Coronary artery (tissue), 2 donors: ENCODE data around the gene ZNF618.

Experiments
- DNase-seq: peaks from one replicate; pipeline ENCODE4 v3.0.0-alpha.2; 2017; ENCODE audit warnings: low spot score
- H3K27ac ChIP-seq, 2 donors: fragments of 200-600 bp; sonication (generic); one replicate each; pipeline ENCODE4 v1.5.1; 2016 to 2019
- H3K4me3 ChIP-seq: fragments of 200-600 bp; sonication (generic); 2 replicates; pipeline ENCODE4 v1.5.1; 2016; ENCODE audit warnings: mild to moderate bottlenecking, moderate library complexity
- TF ChIP-seq, protein P1 (sequence below): fragments of 200-600 bp; sonication (generic); IDR thresholded peaks from one replicate; pipeline ENCODE4 v1.5.1; 2019; ENCODE audit warnings: antibody characterized with exemption

The ZNF618 gene

DNA sequence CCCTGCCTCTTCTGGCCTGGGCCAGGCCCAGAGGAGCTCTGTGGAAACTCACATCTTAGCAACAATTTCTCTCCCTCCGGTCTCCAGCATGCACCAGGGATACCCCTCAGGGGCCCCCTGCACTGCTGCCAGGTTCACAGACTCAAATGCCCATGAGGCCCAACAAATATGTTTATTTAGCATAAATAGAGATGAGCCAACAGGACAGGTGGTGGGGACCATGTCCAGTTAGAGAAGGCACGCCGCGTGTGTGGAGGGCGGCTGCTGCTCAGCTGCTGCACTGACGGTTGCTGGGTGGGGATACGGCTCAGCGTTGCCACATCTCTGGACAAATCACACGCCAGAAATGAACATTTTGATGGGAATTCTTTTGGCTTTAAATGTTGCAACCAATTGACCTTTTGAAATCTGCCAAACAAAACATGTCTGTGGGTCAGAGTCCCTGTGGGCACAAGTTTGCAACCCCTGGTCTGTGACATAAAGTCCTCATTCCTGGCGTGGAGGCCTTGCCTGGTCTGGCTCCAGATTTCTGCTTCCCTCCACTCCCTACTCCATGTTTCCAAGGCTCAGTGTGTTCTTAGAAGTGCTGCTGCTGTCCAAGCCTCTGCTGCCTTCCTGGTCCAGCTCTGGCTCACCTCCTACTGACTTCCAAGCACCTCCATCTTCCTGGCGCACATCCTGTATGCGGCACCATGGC lies 113.1 kb downstream of the ZNF618 start:
- TF ChIP-seq, protein P1, sequence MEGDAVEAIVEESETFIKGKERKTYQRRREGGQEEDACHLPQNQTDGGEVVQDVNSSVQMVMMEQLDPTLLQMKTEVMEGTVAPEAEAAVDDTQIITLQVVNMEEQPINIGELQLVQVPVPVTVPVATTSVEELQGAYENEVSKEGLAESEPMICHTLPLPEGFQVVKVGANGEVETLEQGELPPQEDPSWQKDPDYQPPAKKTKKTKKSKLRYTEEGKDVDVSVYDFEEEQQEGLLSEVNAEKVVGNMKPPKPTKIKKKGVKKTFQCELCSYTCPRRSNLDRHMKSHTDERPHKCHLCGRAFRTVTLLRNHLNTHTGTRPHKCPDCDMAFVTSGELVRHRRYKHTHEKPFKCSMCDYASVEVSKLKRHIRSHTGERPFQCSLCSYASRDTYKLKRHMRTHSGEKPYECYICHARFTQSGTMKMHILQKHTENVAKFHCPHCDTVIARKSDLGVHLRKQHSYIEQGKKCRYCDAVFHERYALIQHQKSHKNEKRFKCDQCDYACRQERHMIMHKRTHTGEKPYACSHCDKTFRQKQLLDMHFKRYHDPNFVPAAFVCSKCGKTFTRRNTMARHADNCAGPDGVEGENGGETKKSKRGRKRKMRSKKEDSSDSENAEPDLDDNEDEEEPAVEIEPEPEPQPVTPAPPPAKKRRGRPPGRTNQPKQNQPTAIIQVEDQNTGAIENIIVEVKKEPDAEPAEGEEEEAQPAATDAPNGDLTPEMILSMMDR = no peak
- Histone ChIP-seq H3K27ac (peak overlapping the region; percentile 55 to 85), H3K4me3 (peak overlapping the region; percentile 29)
- peak; percentile 94 for DNase-seq

DNA sequence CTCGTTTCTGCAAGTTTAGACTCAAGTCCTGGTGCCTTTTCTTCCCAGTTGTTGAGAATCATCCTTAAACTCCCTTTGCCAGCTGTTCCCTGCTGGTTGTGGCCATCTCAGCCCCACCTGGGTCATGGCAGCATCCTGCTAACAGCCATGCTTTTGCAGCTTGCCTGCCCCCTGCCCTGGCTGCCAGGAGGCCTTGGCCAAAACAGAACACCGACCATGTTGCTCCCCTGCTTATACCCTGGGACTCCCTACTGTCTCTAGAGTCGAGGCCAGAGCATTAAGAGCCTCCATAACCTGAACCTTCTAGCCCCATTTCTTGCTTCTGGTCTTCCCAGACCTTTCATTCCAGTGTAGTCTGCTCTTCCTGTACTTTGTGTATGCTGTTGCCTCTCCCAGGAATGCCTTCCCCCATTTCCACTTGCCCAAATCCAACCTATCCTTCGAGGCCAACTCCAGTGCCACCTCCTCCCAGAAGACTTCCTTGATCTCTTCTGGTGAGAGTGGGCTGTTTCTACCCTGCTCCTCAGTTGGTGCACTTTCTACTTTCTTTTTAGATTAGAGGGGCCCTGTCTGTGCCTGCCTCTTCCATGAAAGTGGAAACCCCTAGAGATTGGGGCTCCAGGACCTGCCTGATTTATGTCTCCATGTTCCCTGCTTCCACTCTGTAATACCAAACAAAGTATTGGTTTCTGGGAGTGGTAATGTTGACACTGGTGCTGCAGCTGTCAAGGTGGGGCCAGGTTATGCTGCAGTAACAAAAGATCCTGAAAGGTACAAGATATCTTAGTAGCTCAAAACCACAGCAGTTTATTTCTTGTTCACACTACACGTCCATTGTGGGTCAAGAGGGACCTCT lies 113.8 kb downstream of the ZNF618 start:
- no peak overlapping the region for H3K4me3 ChIP-seq
- no peak for DNase-seq
- TF ChIP-seq, protein P1 = no peak
- peak overlapping the region; percentile 55 to 85 for H3K27ac ChIP-seq

DNA sequence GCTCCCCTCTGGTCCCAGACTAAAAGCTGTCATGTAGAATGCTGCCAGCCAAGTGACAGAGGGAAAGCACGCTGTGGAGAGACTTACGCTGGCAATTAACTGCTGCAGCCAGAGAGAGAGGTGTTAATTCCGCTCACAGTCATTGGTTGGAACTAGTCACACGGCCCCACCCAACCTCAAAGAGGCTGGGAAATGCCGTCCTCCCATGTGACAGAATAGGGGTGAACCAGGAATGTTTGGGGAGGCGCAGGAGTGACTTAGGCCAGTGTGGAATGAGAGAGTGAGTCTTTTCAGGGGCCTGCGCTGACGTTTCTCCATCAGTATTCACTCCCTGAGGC lies 114.4 kb downstream of the ZNF618 start:
- peak overlapping the region in 1 of 2 donors; percentile 85 for H3K27ac ChIP-seq
- TF ChIP-seq, protein P1 = no peak

DNA sequence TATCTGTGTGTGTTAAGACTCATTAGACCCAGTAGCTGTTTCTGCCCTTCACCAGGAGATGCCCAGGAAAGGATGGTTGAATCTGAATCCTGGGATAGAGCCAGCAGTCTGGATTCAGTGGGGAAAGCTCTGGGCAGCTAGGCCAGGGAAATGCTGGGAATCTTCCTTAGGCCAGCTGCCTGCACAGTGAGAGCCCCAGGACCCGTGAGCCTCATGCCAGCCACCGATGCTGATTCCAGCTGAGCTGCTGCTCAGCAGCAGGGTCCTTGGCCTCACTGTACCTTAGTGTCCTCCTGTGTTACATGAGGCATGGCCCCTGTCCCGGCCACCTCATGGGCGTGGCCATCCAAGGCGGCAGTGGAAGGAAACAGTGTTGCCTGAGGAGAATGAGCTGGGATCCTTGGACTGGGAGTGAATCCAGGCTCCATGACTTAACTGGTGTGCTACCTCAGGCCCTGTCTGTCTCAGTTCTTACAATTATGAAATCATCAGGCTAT lies 114.9 kb downstream of the ZNF618 start:
- Histone ChIP-seq H3K4me3 (no peak overlapping the region), H3K27ac (peak overlapping the region in 1 of 2 donors; percentile 85)
- DNase-seq = peak; percentile 63
- TF ChIP-seq, protein P1 = no peak

More for the DNA sequence above, 114.4 kb downstream of the ZNF618 start:
- DNase-seq = no peak
- H3K4me3 ChIP-seq = no peak overlapping the region

DNA sequence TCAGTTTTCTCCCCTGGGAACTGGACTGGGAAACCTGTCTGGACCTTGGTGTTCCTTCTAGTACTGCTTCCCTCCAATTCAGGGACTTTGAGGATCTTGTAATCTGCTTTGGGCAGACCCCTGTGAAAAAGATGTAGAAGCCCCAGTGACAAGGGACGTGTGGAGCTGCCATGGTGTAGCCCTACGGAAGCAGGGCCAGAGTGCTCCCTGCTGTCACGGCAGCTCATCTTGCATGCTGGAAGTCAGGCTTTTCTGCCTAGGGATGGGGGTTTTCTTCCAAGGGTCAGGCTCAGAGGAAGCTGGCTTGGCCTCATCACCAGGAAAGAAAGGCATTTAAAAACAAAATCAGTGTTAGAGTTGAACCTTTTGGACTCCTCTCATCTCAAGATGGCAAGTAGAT lies 115.6 kb downstream of the ZNF618 start:
- Histone ChIP-seq H3K4me3 (no peak overlapping the region), H3K27ac (peak overlapping the region in 1 of 2 donors; percentile 85)
- TF ChIP-seq, protein P1 = no peak
- peak; percentile 52 for DNase-seq

DNA sequence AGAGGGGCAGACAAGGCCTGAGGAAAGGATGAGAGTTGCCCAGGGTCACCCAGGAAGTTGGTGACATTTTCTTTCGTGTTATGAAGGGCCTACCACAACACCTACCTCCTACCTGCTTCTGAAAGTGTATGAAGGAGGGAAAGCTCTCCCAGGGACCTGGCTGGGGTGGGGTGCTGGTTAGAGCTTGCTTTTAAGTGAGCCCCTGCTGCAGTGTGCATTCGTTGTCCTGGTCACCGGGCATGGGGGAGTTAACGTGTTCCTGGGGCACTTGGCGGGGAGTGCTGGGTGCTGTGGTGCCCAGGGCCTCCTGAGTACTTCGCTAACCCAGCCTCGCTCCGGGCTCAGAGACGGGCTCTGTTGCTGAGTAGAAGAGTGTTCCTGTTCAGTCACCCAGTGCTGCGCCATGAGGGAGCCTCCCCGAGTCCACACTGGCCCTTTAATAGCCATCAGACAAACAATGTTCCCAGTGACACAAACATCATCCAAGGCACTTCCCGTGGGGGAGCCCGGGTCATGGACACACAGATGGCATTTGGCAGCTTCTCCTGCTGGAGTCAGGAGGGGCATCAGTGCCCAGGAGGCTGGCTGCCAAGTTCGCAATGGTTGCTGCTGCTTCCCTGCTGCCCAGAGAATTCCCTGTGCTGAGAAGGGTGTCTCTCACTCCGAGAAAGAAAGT lies 116.3 kb downstream of the ZNF618 start:
- no peak for DNase-seq
- TF ChIP-seq, protein P1 = no peak
- Histone ChIP-seq H3K27ac (peak overlapping the region in 1 of 2 donors; percentile 85), H3K4me3 (peak overlapping the region; percentile 51)
